GM10266 (cell line): ENCODE data around the gene FOXK1.

Experiments
- DNase-seq: peaks from one replicate; pipeline ENCODE4 v3.0.0; 2012; ENCODE audit errors: extremely low spot score
- CTCF ChIP-seq: IDR thresholded peaks from 2 replicates; pipeline ENCODE4 v1.5.1; 2012; ENCODE audit warnings: mild to moderate bottlenecking, low read depth; ENCODE audit not compliant: control insufficient read depth, insufficient read depth; ENCODE audit errors: missing control alignments

The FOXK1 gene

GRCh38 chr7:4768597-4769569 is 86.8 kb downstream of the FOXK1 start:
- TF ChIP-seq CTCF: no peak
- DNase-seq: no peak

GRCh38 chr7:4769761-4770160 is 87.7 kb downstream of the FOXK1 start:
- no peak for TF ChIP-seq CTCF
- DNase-seq: no peak

- TF ChIP-seq CTCF: no peak
These were observed 88.8 kb downstream of the FOXK1 start for GRCh38 chr7:4770886-4771285.

GRCh38 chr7:4771737-4772136 is 89.6 kb downstream of the FOXK1 start:
- no peak for TF ChIP-seq CTCF
- no peak for DNase-seq

More at GRCh38 chr7:4770886-4771285, 88.8 kb downstream of the FOXK1 start:
- no peak for DNase-seq

- DNase-seq: no peak
- TF ChIP-seq CTCF: no peak
These were observed 90.2 kb downstream of the FOXK1 start for GRCh38 chr7:4772306-4772705.

- TF ChIP-seq CTCF: no peak
These were observed 91.9 kb downstream of the FOXK1 start for GRCh38 chr7:4774007-4774406.

GRCh38 chr7:4774658-4775249 is 92.7 kb downstream of the FOXK1 start:
- no peak for TF ChIP-seq CTCF
- no peak for DNase-seq

More at GRCh38 chr7:4774007-4774406, 91.9 kb downstream of the FOXK1 start:
- no peak for DNase-seq
